WI38 (cell line): ENCODE results near the gene ZNF586.
"Not testable (repeated sequence)": the region's sequence is repeated elsewhere in the genome, so short reads cannot be mapped to it uniquely, and the experiment has no call there.

Experiments used
- H3K4me3 ChIP-seq: 2 replicates; pipeline ENCODE4 v1.5.1; 2011; ENCODE audit warnings: low read depth, mild to moderate bottlenecking, control low read depth, low read length
- CTCF ChIP-seq: IDR thresholded peaks from 2 replicates; pipeline ENCODE4 v1.5.1; 2012; ENCODE audit warnings: low read depth, mild to moderate bottlenecking, control low read depth, low read length

The ZNF586 gene

GRCh38 chr19:57769345-57770131 is at the start of gene ZNF586:
Gene ZNF586 (plus strand): TSS chr19:57769676. CDS start chr19:57769843, 167 bp downstream.
- H3K4me3 ChIP-seq, result peak within 1 kb of the TSS; percentile 68
- no peak for TF ChIP-seq CTCF

GRCh38 chr19:57719901-57720519 is 49.5 kb upstream of the ZNF586 start:
- no peak for TF ChIP-seq CTCF
- no peak overlapping the region for H3K4me3 ChIP-seq

- H3K4me3 ChIP-seq, result no peak overlapping the region
- TF ChIP-seq CTCF, result no peak
Observed at GRCh38 chr19:57720878-57721277, 48.6 kb upstream of the ZNF586 start.

GRCh38 chr19:57738320-57738719 is 31.2 kb upstream of the ZNF586 start:
- peak; percentile 46 for TF ChIP-seq CTCF
- H3K4me3 ChIP-seq, result not testable (repeated sequence)

- not testable (repeated sequence) for H3K4me3 ChIP-seq
Observed at GRCh38 chr19:57738770-57739169, 30.7 kb upstream of the ZNF586 start.

- no peak for TF ChIP-seq CTCF
- H3K4me3 ChIP-seq, result peak within 1 kb of the TSS; percentile 83
Observed at GRCh38 chr19:57746580-57747471, 22.6 kb upstream of the ZNF586 start, which contains the start of gene ZNF776. Gene ZNF776 (plus strand): TSS chr19:57746815. CDS start chr19:57747059, 244 bp downstream.

GRCh38 chr19:57747472-57747807 is 22.0 kb upstream of the ZNF586 start:
- H3K4me3 ChIP-seq, result peak overlapping the region; percentile 83

More at GRCh38 chr19:57747472-57747807, 22.0 kb upstream of the ZNF586 start:
- TF ChIP-seq CTCF, result no peak
